ENCODE results near the gene EIF2D. TPM values are rescaled to one million over a fixed set of nuclear protein-coding genes. Genes with fewer than 3 reads are reported as not detected.

EIF2D gene
- total and polyA plus RNA-seq, 2 experiments from 2014 or later: 31.4 to 53.4 TPM

DNA sequence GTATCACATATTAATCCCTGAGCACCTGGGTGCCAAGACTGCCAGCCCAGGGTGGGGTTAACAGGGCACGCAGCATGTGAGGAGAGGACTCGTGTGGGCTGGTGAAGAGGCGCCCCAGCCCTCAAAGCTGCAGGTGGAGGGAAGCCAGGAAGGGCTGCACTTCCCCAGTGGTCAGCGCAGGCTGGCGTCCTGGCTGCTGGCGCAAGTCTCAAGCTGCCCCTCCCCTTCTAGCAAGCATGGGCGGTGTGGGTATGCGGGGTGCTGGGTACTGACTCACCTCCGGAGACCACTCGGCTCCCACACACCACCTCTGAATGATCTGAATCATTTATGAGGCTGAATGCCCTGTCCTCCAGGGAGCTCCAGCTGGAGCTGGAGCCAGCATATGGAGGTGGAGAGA is 44.0 kb downstream of the EIF2D start:
- Histone ChIP-seq H3K9me2 (ENCODE audit: insufficient read depth) (no peaks in the 10 kb centered on the region), H3K27me3 (replicated peaks; ENCODE audit: insufficient read depth) (no peaks in the 10 kb centered on the region), H3K4me1 (ENCODE audit: insufficient read depth) (no peaks in the 10 kb centered on the region), H3K9ac (no peak overlapping the region), H4K20me1 (ENCODE audit: insufficient read depth) (no peaks in the 10 kb centered on the region), H3K9me3 (ENCODE audit: low read depth) (no peaks in the 10 kb centered on the region), H3K4me3 (no peak overlapping the region), H3K27ac (no peak overlapping the region), H3K4me2 (ENCODE audit: unreplicated experiment) (no peak overlapping the region), H3K36me3 (ENCODE audit: low read depth) (no peaks in the 10 kb centered on the region), H3F3A (ENCODE audit: insufficient read depth) (no peaks in the 10 kb centered on the region), H2AFZ (no peak overlapping the region), H3K79me2 (ENCODE audit: insufficient read depth) (no peaks in the 10 kb centered on the region)
- in situ Hi-C loops (cut with MboI): no loop called here
- 68 to 69% methylated on average over 10 of the region's 10 CpGs for WGBS, 2 experiments (ENCODE audit: low coverage in 1 of 2, low lambda C conversion rate in 2 of 2, missing lambda C conversion rate in 2 of 2)
- TF ChIP-seq EZH2phosphoT487 (IDR thresholded peaks at IDR 0.05; ENCODE audit: insufficient read depth, low read depth): no peak
- no peak for TF ChIP-seq EZH2 (IDR thresholded peaks at IDR 0.05; ENCODE audit: insufficient read depth, poor library complexity, severe bottlenecking)
- peak; percentile 29 for DNase-seq

DNA sequence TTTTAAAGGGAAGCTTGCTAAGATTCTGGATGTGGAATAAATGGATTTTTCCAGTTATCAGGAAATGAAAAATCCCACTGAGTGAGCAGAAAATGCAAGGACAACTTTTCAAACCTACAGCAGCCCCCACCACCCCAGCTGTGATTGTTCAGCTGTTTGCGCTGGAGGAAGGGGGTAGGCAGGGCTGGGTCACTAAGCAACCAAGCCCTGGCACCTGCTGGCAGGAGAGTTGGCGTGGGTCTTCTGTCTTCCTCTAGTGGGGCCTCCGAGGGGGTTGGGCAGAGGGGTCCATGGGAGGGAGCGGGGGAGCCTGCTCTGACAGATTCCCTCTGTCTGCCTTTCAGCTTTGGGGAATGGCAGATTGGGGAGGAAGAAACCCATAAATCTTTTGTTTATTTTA is 45.3 kb downstream of the EIF2D start:
- Histone ChIP-seq H3F3A (ENCODE audit: insufficient read depth) (no peaks in the 10 kb centered on the region), H3K4me3 (no peak overlapping the region), H3K36me3 (ENCODE audit: low read depth) (no peaks in the 10 kb centered on the region), H3K9me2 (ENCODE audit: insufficient read depth) (no peaks in the 10 kb centered on the region), H3K9me3 (ENCODE audit: low read depth) (no peaks in the 10 kb centered on the region), H3K9ac (no peak overlapping the region), H2AFZ (no peak overlapping the region), H3K27me3 (replicated peaks; ENCODE audit: insufficient read depth) (no peaks in the 10 kb centered on the region), H3K4me2 (ENCODE audit: unreplicated experiment) (no peak overlapping the region), H3K79me2 (ENCODE audit: insufficient read depth) (no peaks in the 10 kb centered on the region), H4K20me1 (ENCODE audit: insufficient read depth) (no peaks in the 10 kb centered on the region), H3K4me1 (ENCODE audit: insufficient read depth) (no peaks in the 10 kb centered on the region), H3K27ac (no peak overlapping the region)
- TF ChIP-seq EZH2 (IDR thresholded peaks at IDR 0.05; ENCODE audit: insufficient read depth, poor library complexity, severe bottlenecking): no peak
- TF ChIP-seq EZH2phosphoT487 (IDR thresholded peaks at IDR 0.05; ENCODE audit: insufficient read depth, low read depth): no peak
- no peak for DNase-seq
- 69 to 74% methylated on average over 4 of the region's 4 CpGs for WGBS, 2 experiments (ENCODE audit: low coverage in 1 of 2, low lambda C conversion rate in 2 of 2, missing lambda C conversion rate in 2 of 2)
- in situ Hi-C loops (cut with MboI): no loop called here

DNA sequence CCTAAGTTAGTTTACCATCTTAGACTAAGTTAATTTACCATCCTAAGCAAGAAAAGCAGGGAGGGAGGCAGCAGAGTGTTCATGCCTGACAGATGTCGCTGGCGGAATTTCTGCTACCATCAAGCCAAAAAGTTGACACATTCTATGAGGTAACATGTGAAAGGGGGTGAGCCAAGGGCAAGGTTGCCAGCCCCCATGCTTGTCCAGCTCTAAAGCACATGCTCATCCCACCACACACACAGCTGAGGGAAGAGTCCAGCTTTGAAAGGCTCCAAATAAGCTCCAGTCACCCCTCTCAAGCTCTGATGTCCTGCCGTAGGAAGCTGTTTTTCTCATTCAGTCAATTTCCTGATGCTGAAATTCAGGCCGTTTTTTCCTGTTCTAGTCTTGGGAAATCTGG is 46.3 kb downstream of the EIF2D start:
- in situ Hi-C loops (cut with MboI): no loop called here
- Histone ChIP-seq H3K4me1 (ENCODE audit: insufficient read depth) (no peaks in the 10 kb centered on the region), H2AFZ (no peak overlapping the region), H3K9ac (no peak overlapping the region), H3K27me3 (replicated peaks; ENCODE audit: insufficient read depth) (no peaks in the 10 kb centered on the region), H3K27ac (no peak overlapping the region), H3K4me3 (no peak overlapping the region), H4K20me1 (ENCODE audit: insufficient read depth) (no peaks in the 10 kb centered on the region), H3F3A (ENCODE audit: insufficient read depth) (no peaks in the 10 kb centered on the region), H3K4me2 (ENCODE audit: unreplicated experiment) (no peak overlapping the region), H3K9me3 (ENCODE audit: low read depth) (no peaks in the 10 kb centered on the region), H3K36me3 (ENCODE audit: low read depth) (no peaks in the 10 kb centered on the region), H3K79me2 (ENCODE audit: insufficient read depth) (no peaks in the 10 kb centered on the region), H3K9me2 (ENCODE audit: insufficient read depth) (no peaks in the 10 kb centered on the region)
- no peak for TF ChIP-seq EZH2 (IDR thresholded peaks at IDR 0.05; ENCODE audit: insufficient read depth, poor library complexity, severe bottlenecking)
- TF ChIP-seq EZH2phosphoT487 (IDR thresholded peaks at IDR 0.05; ENCODE audit: insufficient read depth, low read depth): no peak
- WGBS, 2 experiments (ENCODE audit: low coverage in 1 of 2, low lambda C conversion rate in 2 of 2, missing lambda C conversion rate in 2 of 2): 45 to 47% methylated on average over 4 of the region's 4 CpGs
- DNase-seq: no peak

DNA sequence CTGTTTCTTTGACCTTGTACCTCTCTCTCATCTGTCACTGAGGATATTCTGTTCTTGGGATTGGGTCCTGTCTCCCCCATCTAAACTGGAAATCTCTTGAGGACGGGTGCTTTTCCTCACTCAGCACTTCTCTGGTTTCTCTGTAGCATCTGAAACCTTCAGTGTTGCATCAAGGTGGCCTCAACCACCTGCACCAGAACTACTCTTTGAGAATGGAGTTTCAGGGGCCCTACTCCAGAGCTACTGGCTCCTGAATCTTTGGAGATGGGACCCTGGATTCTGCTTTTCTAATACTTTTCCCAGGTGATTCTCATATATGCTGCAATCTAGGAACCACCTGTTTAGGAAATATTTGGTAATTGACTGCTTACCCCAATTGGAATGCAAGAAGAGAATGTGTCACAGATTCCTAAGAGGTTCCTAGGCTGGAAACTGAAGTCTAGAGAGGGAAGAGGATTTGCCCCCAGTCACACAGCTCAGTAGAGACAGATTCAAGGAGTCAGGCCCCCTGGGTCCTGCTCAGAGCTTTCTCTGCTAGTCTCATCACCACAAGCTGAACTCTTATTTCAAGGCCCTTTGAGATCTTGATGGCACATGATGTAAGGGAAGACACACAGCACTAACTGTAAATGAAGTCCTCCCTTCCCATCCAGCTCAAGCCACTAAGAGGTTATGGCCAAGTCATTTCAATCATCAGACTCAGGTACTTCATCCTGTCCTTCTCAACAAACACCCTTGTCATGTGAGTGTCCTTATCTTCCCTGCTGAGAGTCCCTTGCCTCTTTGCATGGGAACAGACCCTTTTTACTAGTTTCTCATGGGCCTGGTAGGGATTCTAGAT is 48.7 kb downstream of the EIF2D start:
- DNase-seq: peak; percentile 20
- 55 to 65% methylated on average over 1 of the region's 1 CpG for WGBS, 2 experiments (ENCODE audit: low coverage in 1 of 2, low lambda C conversion rate in 2 of 2, missing lambda C conversion rate in 2 of 2)
- H3K4me3 ChIP-seq: no peak overlapping the region
- no peaks in the 10 kb centered on the region for H3K4me1 ChIP-seq (ENCODE audit: insufficient read depth)
- no peaks in the 10 kb centered on the region for H3K9me3 ChIP-seq (ENCODE audit: low read depth)
- no peaks in the 10 kb centered on the region for H3K9me2 ChIP-seq (ENCODE audit: insufficient read depth)
- no peaks in the 10 kb centered on the region for H3K79me2 ChIP-seq (ENCODE audit: insufficient read depth)
- no peaks in the 10 kb centered on the region for H3K27me3 ChIP-seq (replicated peaks; ENCODE audit: insufficient read depth)
- no peak overlapping the region for H3K4me2 ChIP-seq (ENCODE audit: unreplicated experiment)
- in situ Hi-C loops (cut with MboI): no loop called here
- H3K9ac ChIP-seq: no peak overlapping the region
- H3F3A ChIP-seq (ENCODE audit: insufficient read depth): no peaks in the 10 kb centered on the region
- H4K20me1 ChIP-seq (ENCODE audit: insufficient read depth): no peaks in the 10 kb centered on the region
- no peaks in the 10 kb centered on the region for H3K36me3 ChIP-seq (ENCODE audit: low read depth)
- no peak overlapping the region for H3K27ac ChIP-seq
- no peak overlapping the region for H2AFZ ChIP-seq
- TF ChIP-seq EZH2phosphoT487 (IDR thresholded peaks at IDR 0.05; ENCODE audit: insufficient read depth, low read depth) (no peak), EZH2 (IDR thresholded peaks at IDR 0.05; ENCODE audit: insufficient read depth, poor library complexity, severe bottlenecking) (no peak)

Measured in GM23248 (cell line).